Suprapubic skin (tissue), 4 donors: ENCODE data around the gene LGALS4. TPM values are rescaled to one million over a fixed set of nuclear protein-coding genes. Genes with fewer than 3 reads are reported as not detected.

ENCODE experiments used
- DNase-seq, 2 donors: peaks; one replicate each; pipeline ENCODE4 v3.0.0-alpha.2; 2019; ENCODE audit warnings: low spot score in 2 of 2
- H3K27ac ChIP-seq: fragments of 200-600 bp; sonication (generic); one replicate; pipeline ENCODE4 v1.5.1; 2019
- H3K27me3 ChIP-seq: fragments of 200-600 bp; sonication (generic); one replicate; pipeline ENCODE4 v1.5.1; 2019
- H3K36me3 ChIP-seq: fragments of 200-600 bp; sonication (generic); one replicate; pipeline ENCODE4 v1.5.1; 2019
- H3K4me1 ChIP-seq: fragments of 200-600 bp; sonication (generic); one replicate; pipeline ENCODE4 v1.5.1; 2019
- H3K4me3 ChIP-seq: fragments of 200-600 bp; sonication (generic); one replicate; pipeline ENCODE4 v1.5.1; 2019; ENCODE audit warnings: mild to moderate bottlenecking
- H3K9me3 ChIP-seq: fragments of 200-600 bp; sonication (generic); one replicate; pipeline ENCODE4 v1.5.1; 2019
- EP300 ChIP-seq: sonication (generic); formaldehyde crosslinking; IDR thresholded peaks from one replicate; pipeline ENCODE4 v1.6.1; 2017; ENCODE audit warnings: antibody characterized with exemption
- POLR2A ChIP-seq, 2 donors: fragments of 450-650 bp; IDR thresholded peaks; one replicate each; pipeline ENCODE4 v1.6.1; 2017; ENCODE audit warnings: antibody characterized with exemption in 2 of 2, mild to moderate bottlenecking in 2 of 2, moderate library complexity in 2 of 2
- POLR2AphosphoS5 ChIP-seq, 3 donors: sonication (generic); formaldehyde crosslinking; IDR thresholded peaks; one replicate each; pipeline ENCODE4 v1.6.1; 2017; ENCODE audit warnings: antibody characterized with exemption in 3 of 3
- WGBS: methylation state at CpG from one replicate; pipeline ENCODE4 v1.1.5; 2018; 5-methylcytosine and 5-hydroxymethylcytosine counted together
- total RNA-seq, 4 donors: library from RNA; depleted of rRNA; stranded (reverse); fragments of >200 nt; gene quantifications; one replicate each; pipeline ENCODE4 v1.1.0, GENCODE V29; 2016
- TF ChIP-seq, protein P1 (sequence below), 2 donors: fragments of 200-600 bp in 1 of 2; fragments of 450-650 bp in 1 of 2; sonication (generic) in 1 of 2; IDR thresholded peaks; one replicate each; pipeline ENCODE4 v1.5.1; 2016 to 2019; ENCODE audit warnings: antibody characterized with exemption in 2 of 2, mild to moderate bottlenecking in 1 of 2, moderate library complexity in 1 of 2

The LGALS4 gene
- total RNA-seq, 4 donors from 2014 or later = 0.39 to 8.2 (median 1.6) TPM

DNA sequence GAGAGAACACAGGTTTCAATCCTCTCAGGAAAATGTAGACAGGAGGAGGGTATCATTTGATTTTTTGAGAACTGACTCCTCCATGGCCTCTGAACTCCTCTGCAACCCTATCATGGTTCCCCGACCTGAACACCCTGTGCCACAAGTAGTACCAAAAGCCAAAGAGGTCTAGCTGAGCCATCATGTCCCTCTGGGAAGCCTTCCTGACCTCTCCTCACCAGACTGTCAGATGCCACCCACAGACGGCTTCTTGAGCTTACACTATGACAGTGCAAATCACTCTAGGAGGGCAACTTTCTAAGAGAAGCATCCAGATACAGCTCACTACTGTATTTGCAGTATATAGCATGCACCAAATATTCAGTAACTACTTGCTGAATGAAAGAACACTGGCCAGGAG, 33.4 kb upstream of the LGALS4 start:
- 77% methylated on average over 2 of the region's 2 CpGs for WGBS
- peaks cover 56% of the 10 kb centered on the region for H3K4me1 ChIP-seq
- TF ChIP-seq POLR2A (IDR thresholded peaks at IDR 0.05) = no peak
- TF ChIP-seq EP300 = no peak
- TF ChIP-seq, protein P1, sequence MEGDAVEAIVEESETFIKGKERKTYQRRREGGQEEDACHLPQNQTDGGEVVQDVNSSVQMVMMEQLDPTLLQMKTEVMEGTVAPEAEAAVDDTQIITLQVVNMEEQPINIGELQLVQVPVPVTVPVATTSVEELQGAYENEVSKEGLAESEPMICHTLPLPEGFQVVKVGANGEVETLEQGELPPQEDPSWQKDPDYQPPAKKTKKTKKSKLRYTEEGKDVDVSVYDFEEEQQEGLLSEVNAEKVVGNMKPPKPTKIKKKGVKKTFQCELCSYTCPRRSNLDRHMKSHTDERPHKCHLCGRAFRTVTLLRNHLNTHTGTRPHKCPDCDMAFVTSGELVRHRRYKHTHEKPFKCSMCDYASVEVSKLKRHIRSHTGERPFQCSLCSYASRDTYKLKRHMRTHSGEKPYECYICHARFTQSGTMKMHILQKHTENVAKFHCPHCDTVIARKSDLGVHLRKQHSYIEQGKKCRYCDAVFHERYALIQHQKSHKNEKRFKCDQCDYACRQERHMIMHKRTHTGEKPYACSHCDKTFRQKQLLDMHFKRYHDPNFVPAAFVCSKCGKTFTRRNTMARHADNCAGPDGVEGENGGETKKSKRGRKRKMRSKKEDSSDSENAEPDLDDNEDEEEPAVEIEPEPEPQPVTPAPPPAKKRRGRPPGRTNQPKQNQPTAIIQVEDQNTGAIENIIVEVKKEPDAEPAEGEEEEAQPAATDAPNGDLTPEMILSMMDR (IDR thresholded peaks at IDR 0.05) = no peak
- TF ChIP-seq POLR2AphosphoS5 (IDR thresholded peaks at IDR 0.05) = no peak
- H3K27ac ChIP-seq = no peak overlapping the region
- H3K27me3 ChIP-seq = no peaks in the 10 kb centered on the region
- no peaks in the 10 kb centered on the region for H3K9me3 ChIP-seq
- no peak overlapping the region for H3K4me3 ChIP-seq
- DNase-seq = no peak
- H3K36me3 ChIP-seq = peaks cover 68% of the 10 kb centered on the region

DNA sequence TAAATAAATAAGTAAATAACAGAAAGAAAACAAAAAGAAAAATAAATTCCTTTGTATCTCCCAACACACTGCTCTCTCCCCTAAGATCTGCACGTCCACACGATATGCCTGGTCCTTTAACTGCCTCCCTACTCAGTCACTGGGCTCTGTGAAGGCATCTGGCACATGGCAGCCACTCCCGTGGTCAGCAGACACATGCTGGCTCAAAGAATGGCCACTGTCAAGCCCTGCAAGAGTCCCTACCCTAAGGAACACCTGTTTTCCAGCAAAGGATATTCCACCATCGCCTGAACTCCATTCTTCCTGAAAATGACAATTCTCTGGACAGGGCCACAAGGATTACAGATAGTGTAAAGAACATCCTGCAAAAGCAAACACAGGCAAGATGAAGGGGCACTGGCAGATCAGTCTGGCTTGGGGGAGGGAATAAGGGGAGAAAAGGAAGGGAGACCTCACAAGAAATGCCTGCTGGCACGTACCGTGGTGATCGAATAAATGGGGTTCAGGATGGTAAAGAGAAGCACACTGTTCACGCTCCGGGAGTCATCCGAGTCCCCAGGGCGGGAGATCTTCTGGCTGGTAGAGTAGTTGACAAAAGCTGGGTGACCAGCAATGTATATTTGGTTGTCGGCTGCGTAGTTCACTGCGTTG, 32.8 kb upstream of the LGALS4 start:
- H3K4me1 ChIP-seq = peaks cover 55% of the 10 kb centered on the region
- peaks cover 74% of the 10 kb centered on the region for H3K36me3 ChIP-seq
- no peak for TF ChIP-seq EP300
- TF ChIP-seq, protein P1 (IDR thresholded peaks at IDR 0.05) = no peak
- no peak for TF ChIP-seq POLR2AphosphoS5 (IDR thresholded peaks at IDR 0.05)
- no peak for TF ChIP-seq POLR2A (IDR thresholded peaks at IDR 0.05)
- H3K27me3 ChIP-seq = no peaks in the 10 kb centered on the region
- DNase-seq = no peak
- H3K9me3 ChIP-seq = no peaks in the 10 kb centered on the region
- H3K27ac ChIP-seq = no peak overlapping the region
- WGBS = 88% methylated on average over 14 of the region's 14 CpGs
- H3K4me3 ChIP-seq = no peak overlapping the region

DNA sequence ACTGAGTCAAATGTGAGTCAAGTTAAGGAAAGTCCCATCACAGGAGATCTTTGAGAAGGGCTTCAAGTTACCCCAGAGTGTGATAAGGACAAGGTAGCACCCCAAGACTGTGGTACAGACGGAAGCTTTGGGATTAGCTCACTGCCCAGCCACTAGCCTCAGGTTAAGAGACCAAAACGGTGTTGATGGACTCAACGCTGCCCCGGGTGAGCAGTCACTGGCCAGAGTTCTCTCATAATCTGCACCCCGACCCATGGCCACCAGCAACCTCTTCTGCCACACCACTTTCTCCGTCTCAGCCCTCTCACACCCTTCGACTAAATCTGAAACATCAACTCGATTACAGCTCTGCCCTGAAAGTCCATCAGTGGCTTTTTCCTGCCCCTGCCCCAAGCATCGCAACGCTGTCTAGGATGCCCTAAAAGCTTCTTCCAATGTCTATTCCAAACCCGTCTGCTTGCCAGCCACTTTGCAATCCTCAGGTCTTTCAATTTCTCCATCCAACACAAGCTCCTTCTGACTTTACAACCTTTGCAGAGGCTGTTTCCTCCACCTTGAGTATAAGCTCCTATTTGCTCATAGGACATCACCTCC, 31.4 kb upstream of the LGALS4 start:
- DNase-seq = no peak
- no peak for TF ChIP-seq POLR2AphosphoS5 (IDR thresholded peaks at IDR 0.05)
- 92% methylated on average over 11 of the region's 11 CpGs for WGBS
- H3K36me3 ChIP-seq = peaks cover 87% of the 10 kb centered on the region
- H3K4me1 ChIP-seq = peaks cover 68% of the 10 kb centered on the region
- H3K27ac ChIP-seq = no peak overlapping the region
- no peak overlapping the region for H3K4me3 ChIP-seq
- H3K9me3 ChIP-seq = no peaks in the 10 kb centered on the region
- no peaks in the 10 kb centered on the region for H3K27me3 ChIP-seq

DNA sequence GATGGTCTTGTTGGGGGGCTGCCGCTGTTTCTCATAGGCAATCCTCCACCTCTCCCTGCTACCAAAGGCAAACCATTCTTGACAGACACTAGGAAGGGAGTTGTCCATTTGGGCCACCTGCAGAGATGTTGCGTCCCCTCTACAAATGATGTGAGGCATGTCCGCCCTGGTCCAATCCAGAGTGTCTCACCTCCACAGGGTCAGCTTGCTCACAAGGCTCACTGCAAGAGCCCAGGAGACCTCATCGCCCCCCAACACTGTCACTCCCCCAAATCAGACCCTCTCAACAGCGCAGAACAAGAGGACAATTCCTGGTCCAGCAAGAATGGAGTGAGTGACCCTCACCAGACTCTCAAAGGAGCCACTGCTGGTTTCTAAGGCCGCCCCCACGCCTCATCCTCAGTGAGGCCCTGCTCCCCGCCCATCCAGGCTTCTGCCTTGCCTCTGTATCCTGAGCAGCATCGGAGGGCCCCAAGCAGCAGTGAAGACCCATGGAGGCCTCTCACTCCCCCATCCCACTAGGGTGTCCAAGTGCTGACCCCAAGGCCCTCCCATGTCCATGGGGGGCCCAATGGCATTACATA, 30.5 kb upstream of the LGALS4 start:
- Histone ChIP-seq H3K36me3 (peaks cover 96% of the 10 kb centered on the region), H3K9me3 (no peaks in the 10 kb centered on the region), H3K4me3 (no peak overlapping the region), H3K27ac (no peak overlapping the region), H3K4me1 (peaks cover 69% of the 10 kb centered on the region), H3K27me3 (no peaks in the 10 kb centered on the region)
- TF ChIP-seq EP300 = no peak
- TF ChIP-seq POLR2A (IDR thresholded peaks at IDR 0.05) = no peak
- no peak for TF ChIP-seq POLR2AphosphoS5 (IDR thresholded peaks at IDR 0.05)
- TF ChIP-seq, protein P1 (IDR thresholded peaks at IDR 0.05) = no peak
- DNase-seq = no peak
- 92% methylated on average over 7 of the region's 9 CpGs for WGBS

DNA sequence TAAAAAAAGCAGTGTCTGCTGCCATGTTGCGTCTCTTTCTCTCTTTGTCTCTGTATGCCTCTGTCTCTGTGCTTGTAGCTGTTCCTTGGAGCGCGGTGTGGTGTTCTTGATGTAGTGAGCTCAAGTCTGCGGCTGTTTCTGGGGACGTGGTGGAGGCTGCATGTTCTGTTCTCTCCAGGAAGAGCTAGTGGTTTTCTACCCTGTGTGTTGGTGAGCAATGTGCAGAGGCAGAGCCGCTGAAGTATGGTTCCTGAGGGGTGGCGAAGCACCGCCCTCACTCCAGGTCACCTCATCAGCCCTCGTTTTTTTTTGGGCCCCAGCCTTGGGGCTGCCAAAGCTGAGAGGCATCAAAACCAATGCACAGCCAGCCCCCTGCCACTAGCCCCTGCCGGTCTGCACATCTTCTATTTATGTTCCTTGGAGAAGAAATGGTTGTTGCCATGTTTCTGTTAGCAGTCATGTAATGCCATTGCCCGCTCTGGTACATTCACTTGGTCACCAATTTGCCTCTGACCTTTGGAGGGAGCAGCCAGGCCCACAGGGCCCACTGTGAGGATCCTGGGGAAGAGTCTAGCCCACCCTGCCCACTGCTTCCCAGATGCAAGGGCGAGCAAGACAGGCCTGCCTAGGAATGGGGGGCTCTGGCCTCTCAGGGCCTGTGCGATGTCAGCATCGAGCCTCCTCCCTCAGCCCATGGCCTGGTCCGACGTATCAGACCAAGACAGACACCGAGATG, 29.9 kb upstream of the LGALS4 start:
- no peak overlapping the region for H3K27ac ChIP-seq
- H3K4me1 ChIP-seq = peaks cover 69% of the 10 kb centered on the region
- WGBS = 97% methylated on average over 14 of the region's 17 CpGs
- no peak overlapping the region for H3K4me3 ChIP-seq
- H3K27me3 ChIP-seq = no peaks in the 10 kb centered on the region
- peaks cover 100% of the 10 kb centered on the region for H3K36me3 ChIP-seq
- DNase-seq = no peak
- TF ChIP-seq POLR2A (IDR thresholded peaks at IDR 0.05) (no peak), POLR2AphosphoS5 (IDR thresholded peaks at IDR 0.05) (no peak), EP300 (no peak)
- TF ChIP-seq, protein P1 (IDR thresholded peaks at IDR 0.05) = no peak
- H3K9me3 ChIP-seq = no peaks in the 10 kb centered on the region
